GM12878 (cell line): ENCODE results near the gene NAV1. TPM values are rescaled to one million over a fixed set of nuclear protein-coding genes. Genes with fewer than 3 reads are reported as not detected.

Experiments used
- ATAC-seq: fragments of 200-7000 bp; cut with Tn5 transposase; 3 replicates; pipeline ENCODE4 v1.9.1; 2020; ENCODE audit warnings: mild to moderate bottlenecking, moderate library complexity
- BruUV-seq: library from RNA; stranded (reverse); fragments of 400-500 nt; replicated peaks from 2 replicates; lab custom pipeline; 2021; lab: Mats Ljungman, UMichigan
- CTCF ChIA-PET: fragments of 300-600 bp; sonication (Branson Sonifier 250); formaldehyde crosslinking; extraction: SDS; loops from one replicate; lab custom pipeline; 2021; ENCODE audit warnings: inconsistent platforms; lab: Yijun Ruan, JAX
- POLR2A ChIA-PET: fragments of 350-600 bp; formaldehyde crosslinking; extraction: SDS; loops from one replicate; lab custom pipeline; 2021; ENCODE audit warnings: inconsistent platforms; lab: Charles Lee
- RAD21 ChIA-PET: fragments of 300-600 bp; sonication (Branson Sonifier 250); formaldehyde crosslinking; loops from one replicate; lab custom pipeline; 2023; ENCODE audit warnings: antibody characterized with exemption; ENCODE audit not compliant: unreplicated experiment; lab: Charles Lee
- SMC1A ChIA-PET: fragments of 300-600 bp; sonication (Branson Sonifier 250); formaldehyde crosslinking; loops from one replicate; lab custom pipeline; 2023; ENCODE audit not compliant: unreplicated experiment, uncharacterized antibody; lab: Charles Lee
- DNase-seq: peaks from one replicate; pipeline ENCODE4 v3.0.0-alpha.2; 2011; ENCODE audit warnings: low read depth, low spot score
- FAIRE-seq: peaks from 3 replicates; lab custom pipeline; 2011; peaks lifted over from hg19 to GRCh38; lab: Jason Lieb, UNC
- H2AFZ ChIP-seq: 2 replicates; pipeline ENCODE4 v1.6.0; 2011; ENCODE audit warnings: low read depth, low read length, control low read depth; ENCODE audit not compliant: control insufficient read depth
- H3K27ac ChIP-seq: 2 replicates; pipeline ENCODE4 v1.5.1; 2011; ENCODE audit warnings: control low read depth; ENCODE audit not compliant: control insufficient read depth, insufficient read depth
- H3K27me3 ChIP-seq, 2 experiments: replicated peaks in 1 of 2; 2 replicates each; pipeline versions ENCODE4 v1.6.0 to v1.6.1; 2011; ENCODE audit warnings: low read length in 1 of 2; ENCODE audit not compliant: control insufficient read depth in 2 of 2, insufficient read depth in 2 of 2
- H3K36me3 ChIP-seq, 2 experiments: 2 replicates each; pipeline ENCODE4 v1.5.1; 2011; ENCODE audit warnings: low read length in 1 of 2; ENCODE audit not compliant: control insufficient read depth in 2 of 2, insufficient read depth in 2 of 2
- H3K4me1 ChIP-seq: 2 replicates; pipeline ENCODE4 v1.6.1; 2011; ENCODE audit warnings: mild to moderate bottlenecking, low read length, moderate library complexity, mixed read lengths; ENCODE audit not compliant: control insufficient read depth, insufficient read depth
- H3K4me2 ChIP-seq: 2 replicates; pipeline ENCODE4 v1.6.0; 2011; ENCODE audit warnings: control low read depth; ENCODE audit not compliant: control insufficient read depth, insufficient read depth
- H3K4me3 ChIP-seq: fragments of 200-600 bp; sonication (generic); 2 replicates; pipeline ENCODE4 v1.5.1; 2016
- H3K79me2 ChIP-seq: 2 replicates; pipeline ENCODE4 v1.6.0; 2011; ENCODE audit warnings: low read length; ENCODE audit not compliant: control insufficient read depth, insufficient read depth
- H3K9ac ChIP-seq: 2 replicates; pipeline ENCODE4 v1.8.0; 2011; ENCODE audit warnings: low read length, control low read depth, mixed read lengths; ENCODE audit not compliant: control insufficient read depth, insufficient read depth
- H3K9me3 ChIP-seq: replicated peaks from 3 replicates; pipeline ENCODE4 v1.5.1; 2011; ENCODE audit warnings: mild to moderate bottlenecking, low read length; ENCODE audit not compliant: control insufficient read depth, insufficient read depth
- H4K20me1 ChIP-seq: 2 replicates; pipeline ENCODE4 v1.6.0; 2011; ENCODE audit not compliant: control insufficient read depth, insufficient read depth
- BCLAF1 ChIP-seq: fragments of 450-650 bp; IDR thresholded peaks from 2 replicates; pipeline ENCODE4 v1.6.1; 2017; ENCODE audit warnings: antibody characterized with exemption, mild to moderate bottlenecking, moderate library complexity
- BHLHE40 ChIP-seq, 2 experiments: fragments of 450-650 bp in 1 of 2; IDR thresholded peaks; 2 replicates each; pipeline ENCODE4 v1.6.1; 2011 to 2017; ENCODE audit warnings: low read depth in 2 of 2, borderline replicate concordance in 1 of 2, improper control_type of control experiment in 1 of 2, low read length in 1 of 2, mild to moderate bottlenecking in 1 of 2
- CBX3 ChIP-seq: fragments of 200-600 bp; sonication (generic); IDR thresholded peaks from 2 replicates; pipeline ENCODE4 v1.6.1; 2016; ENCODE audit warnings: low read depth, borderline replicate concordance
- FOXK2 ChIP-seq: fragments of 450-650 bp; IDR thresholded peaks from 2 replicates; pipeline ENCODE4 v1.6.1; 2017; ENCODE audit warnings: mild to moderate bottlenecking, moderate library complexity
- GATAD2B ChIP-seq: fragments of 450-650 bp; conservative IDR thresholded peaks from 2 replicates; pipeline ENCODE4 v1.6.1; 2017; ENCODE audit warnings: low read depth, mild to moderate bottlenecking, moderate library complexity
- HCFC1 ChIP-seq: fragments of 150-350 bp; IDR thresholded peaks from 2 replicates; pipeline ENCODE4 v1.6.1; 2014; ENCODE audit warnings: low read length
- KDM1A ChIP-seq: fragments of 200-600 bp; sonication (generic); IDR thresholded peaks from 2 replicates; pipeline ENCODE4 v1.6.1; 2016; ENCODE audit warnings: borderline replicate concordance
- MTA2 ChIP-seq: fragments of 450-650 bp; IDR thresholded peaks from 2 replicates; pipeline ENCODE4 v1.6.1; 2016; ENCODE audit warnings: low read depth, mild to moderate bottlenecking, moderate library complexity
- NFYA ChIP-seq: IDR thresholded peaks from 2 replicates; pipeline ENCODE4 v1.6.1; 2011; ENCODE audit warnings: low read depth, mild to moderate bottlenecking, low read length, improper control_type of control experiment, borderline replicate concordance
- SMAD5 ChIP-seq: IDR thresholded peaks from 2 replicates; pipeline ENCODE4 v1.6.1; 2016; ENCODE audit warnings: antibody characterized with exemption, low read depth
- SUPT20H ChIP-seq: IDR thresholded peaks from 2 replicates; pipeline ENCODE4 v1.6.1; 2011; ENCODE audit warnings: low read depth, mild to moderate bottlenecking, low read length, moderate library complexity, borderline replicate concordance; ENCODE audit not compliant: control insufficient read depth
- TARDBP ChIP-seq: IDR thresholded peaks from 2 replicates; pipeline ENCODE4 v1.6.1; 2016; ENCODE audit warnings: borderline replicate concordance
- TCF7 ChIP-seq: IDR thresholded peaks from 2 replicates; pipeline ENCODE4 v1.6.1; 2014; ENCODE audit warnings: antibody characterized with exemption, borderline replicate concordance
- WGBS: methylation state at CpG from one replicate; pipeline ENCODE4 v1.1.6; 2016; ENCODE audit warnings: low lambda C conversion rate; ENCODE audit not compliant: insufficient replicate concordance, insufficient coverage; ENCODE audit errors: missing lambda C conversion rate; 5-methylcytosine and 5-hydroxymethylcytosine counted together
- in situ Hi-C: fragments of 300-500 bp; cut with MboI; formaldehyde crosslinking; loops from 9 replicates; pipeline ENCODE4 v1.14.3; 2018; ENCODE audit warnings: mixed read lengths
- intact Hi-C: fragments of 100-400 bp; cut with micrococcal nuclease; formaldehyde crosslinking; loops from one replicate; pipeline ENCODE4 v1.14.2; 2022; ENCODE audit not compliant: unreplicated experiment
- polyA plus RNA-seq, 11 experiments: library from polyadenylated mRNA; depleted of rRNA in 4 of 11; unstranded in 6 of 11; stranded (reverse) in 5 of 11; fragments of >200 nt; fragmentation: Nextera tagmentation in 4 of 11; fragmentation: Illumina TruSeq in 1 of 11; extraction: Ambion mirVana in 4 of 11; extraction: Trizol in 1 of 11; gene quantifications; 1 replicate in 1 of 11; 2 replicates in 10 of 11; pipeline versions ENCODE4 v1.2.1 to v1.2.3, GENCODE V29; 2011 to 2016; ENCODE audit warnings: inconsistent platforms in 2 of 11, missing spikeins in 2 of 11, low read depth in 1 of 11
- total RNA-seq, 4 experiments: library from RNA; depleted of rRNA in 3 of 4; stranded (reverse); fragments of >200 nt in 3 of 4; fragmentation: Illumina TruSeq in 1 of 4; extraction: Trizol in 1 of 4; gene quantifications; 2 replicates each; pipeline versions ENCODE4 v1.2.1 to v1.2.3, GENCODE V29; 2013 to 2021
- TF ChIP-seq, protein P1 (sequence below): fragments of 450-650 bp; formaldehyde crosslinking; IDR thresholded peaks from 2 replicates; pipeline ENCODE4 v1.5.0; 2022; ENCODE audit warnings: mild to moderate bottlenecking, missing genetic modification characterization
- TF ChIP-seq, protein P2 (sequence below): fragments of 450-650 bp; formaldehyde crosslinking; IDR thresholded peaks from 2 replicates; pipeline ENCODE4 v1.4.0; 2020; ENCODE audit warnings: mild to moderate bottlenecking, moderate library complexity

NAV1 gene
- total and polyA plus RNA-seq, 10 of the 15 experiments (the other 5 are each of a cell fraction or from before 2014, with no cell fraction given), result 0.04 to 1.3 (median 0.36) TPM

GRCh38 chr1:201502511-201502857, 36.4 kb upstream of the NAV1 start:
- BruUV-seq, result no TSS peak
- Histone ChIP-seq H3K27ac (no peak overlapping the region), H3K79me2 (peaks cover 27% of the 10 kb centered on the region), H3K4me2 (no peak overlapping the region), H3K36me3 (no peaks in the 10 kb centered on the region; a peak in 1 of 4 replicates), H4K20me1 (no peaks in the 10 kb centered on the region), H3K9me3 (no peaks in the 10 kb centered on the region), H3K27me3 (no peaks in the 10 kb centered on the region), H3K4me1 (peaks cover 11% of the 10 kb centered on the region), H2AFZ (no peak overlapping the region), H3K4me3 (no peak overlapping the region), H3K9ac (no peak overlapping the region)
- in situ Hi-C loops (no loop called here), intact Hi-C loops (no loop called here)
- FAIRE-seq (no peak), DNase-seq (no peak), ATAC-seq (no peak)
- POLR2A ChIA-PET, result interaction anchor here (0.6 to 2.7 kb wide), 5 partner anchors 10 to 64 kb away, joined by 3 to 9 read pairs (median 6); no protein-coding TSS in a partner anchor
- RAD21 ChIA-PET, result interaction anchor here (1.1 to 15.3 kb wide), 3 partner anchors 8 to 21 kb away, joined by 4 to 505 read pairs (median 22); no protein-coding TSS in a partner anchor
- SMC1A ChIA-PET, result interaction anchor here (1.0 to 18.7 kb wide), 3 partner anchors 9 to 19 kb away, joined by 4 to 514 read pairs (median 56); no protein-coding TSS in a partner anchor
- CTCF ChIA-PET, result interaction anchor here (0.6 to 13.1 kb wide), 8 partner anchors 10 to 67 kb away, joined by 3 to 198 read pairs (median 4); no protein-coding TSS in a partner anchor
- 98% methylated on average over 3 of the region's 3 CpGs for WGBS
- TF ChIP-seq SMAD5, result no peak
- TF ChIP-seq TARDBP, result no peak
- TF ChIP-seq MTA2, result no peak
- no peak for TF ChIP-seq CBX3
- TF ChIP-seq BCLAF1, result no peak
- no peak for TF ChIP-seq TCF7
- no peak for TF ChIP-seq SUPT20H
- TF ChIP-seq, protein P1, sequence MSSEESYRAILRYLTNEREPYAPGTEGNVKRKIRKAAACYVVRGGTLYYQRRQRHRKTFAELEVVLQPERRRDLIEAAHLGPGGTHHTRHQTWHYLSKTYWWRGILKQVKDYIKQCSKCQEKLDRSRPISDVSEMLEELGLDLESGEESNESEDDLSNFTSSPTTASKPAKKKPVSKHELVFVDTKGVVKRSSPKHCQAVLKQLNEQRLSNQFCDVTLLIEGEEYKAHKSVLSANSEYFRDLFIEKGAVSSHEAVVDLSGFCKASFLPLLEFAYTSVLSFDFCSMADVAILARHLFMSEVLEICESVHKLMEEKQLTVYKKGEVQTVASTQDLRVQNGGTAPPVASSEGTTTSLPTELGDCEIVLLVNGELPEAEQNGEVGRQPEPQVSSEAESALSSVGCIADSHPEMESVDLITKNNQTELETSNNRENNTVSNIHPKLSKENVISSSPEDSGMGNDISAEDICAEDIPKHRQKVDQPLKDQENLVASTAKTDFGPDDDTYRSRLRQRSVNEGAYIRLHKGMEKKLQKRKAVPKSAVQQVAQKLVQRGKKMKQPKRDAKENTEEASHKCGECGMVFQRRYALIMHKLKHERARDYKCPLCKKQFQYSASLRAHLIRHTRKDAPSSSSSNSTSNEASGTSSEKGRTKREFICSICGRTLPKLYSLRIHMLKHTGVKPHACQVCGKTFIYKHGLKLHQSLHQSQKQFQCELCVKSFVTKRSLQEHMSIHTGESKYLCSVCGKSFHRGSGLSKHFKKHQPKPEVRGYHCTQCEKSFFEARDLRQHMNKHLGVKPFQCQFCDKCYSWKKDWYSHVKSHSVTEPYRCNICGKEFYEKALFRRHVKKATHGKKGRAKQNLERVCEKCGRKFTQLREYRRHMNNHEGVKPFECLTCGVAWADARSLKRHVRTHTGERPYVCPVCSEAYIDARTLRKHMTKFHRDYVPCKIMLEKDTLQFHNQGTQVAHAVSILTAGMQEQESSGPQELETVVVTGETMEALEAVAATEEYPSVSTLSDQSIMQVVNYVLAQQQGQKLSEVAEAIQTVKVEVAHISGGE (CRISPR knock-in tag), result no peak
- no peak for TF ChIP-seq NFYA
- TF ChIP-seq, protein P2, sequence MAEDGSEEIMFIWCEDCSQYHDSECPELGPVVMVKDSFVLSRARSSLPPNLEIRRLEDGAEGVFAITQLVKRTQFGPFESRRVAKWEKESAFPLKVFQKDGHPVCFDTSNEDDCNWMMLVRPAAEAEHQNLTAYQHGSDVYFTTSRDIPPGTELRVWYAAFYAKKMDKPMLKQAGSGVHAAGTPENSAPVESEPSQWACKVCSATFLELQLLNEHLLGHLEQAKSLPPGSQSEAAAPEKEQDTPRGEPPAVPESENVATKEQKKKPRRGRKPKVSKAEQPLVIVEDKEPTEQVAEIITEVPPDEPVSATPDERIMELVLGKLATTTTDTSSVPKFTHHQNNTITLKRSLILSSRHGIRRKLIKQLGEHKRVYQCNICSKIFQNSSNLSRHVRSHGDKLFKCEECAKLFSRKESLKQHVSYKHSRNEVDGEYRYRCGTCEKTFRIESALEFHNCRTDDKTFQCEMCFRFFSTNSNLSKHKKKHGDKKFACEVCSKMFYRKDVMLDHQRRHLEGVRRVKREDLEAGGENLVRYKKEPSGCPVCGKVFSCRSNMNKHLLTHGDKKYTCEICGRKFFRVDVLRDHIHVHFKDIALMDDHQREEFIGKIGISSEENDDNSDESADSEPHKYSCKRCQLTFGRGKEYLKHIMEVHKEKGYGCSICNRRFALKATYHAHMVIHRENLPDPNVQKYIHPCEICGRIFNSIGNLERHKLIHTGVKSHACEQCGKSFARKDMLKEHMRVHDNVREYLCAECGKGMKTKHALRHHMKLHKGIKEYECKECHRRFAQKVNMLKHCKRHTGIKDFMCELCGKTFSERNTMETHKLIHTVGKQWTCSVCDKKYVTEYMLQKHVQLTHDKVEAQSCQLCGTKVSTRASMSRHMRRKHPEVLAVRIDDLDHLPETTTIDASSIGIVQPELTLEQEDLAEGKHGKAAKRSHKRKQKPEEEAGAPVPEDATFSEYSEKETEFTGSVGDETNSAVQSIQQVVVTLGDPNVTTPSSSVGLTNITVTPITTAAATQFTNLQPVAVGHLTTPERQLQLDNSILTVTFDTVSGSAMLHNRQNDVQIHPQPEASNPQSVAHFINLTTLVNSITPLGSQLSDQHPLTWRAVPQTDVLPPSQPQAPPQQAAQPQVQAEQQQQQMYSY (CRISPR knock-in tag), result no peak
- no peak for TF ChIP-seq FOXK2
- TF ChIP-seq KDM1A, result no peak
- no peak for TF ChIP-seq BHLHE40 (IDR thresholded peaks at IDR 0.05; ENCODE audit: borderline replicate concordance in 1 of 2, low read depth in 2 of 2, low read length in 1 of 2)
- TF ChIP-seq GATAD2B, result no peak
- no peak for TF ChIP-seq HCFC1
